Peyer's patch (tissue), 4 donors: Measurements from ENCODE around the gene CHMP4A. TPM values are rescaled to one million over a fixed set of nuclear protein-coding genes. Genes with fewer than 3 reads are reported as not detected.

Source experiments
- DNase-seq, 3 donors: peaks; one replicate each; pipeline ENCODE4 v3.0.0-alpha.2; 2017 to 2019
- H3K27ac ChIP-seq, 4 donors: fragments of 200-600 bp; sonication (generic); one replicate each; pipeline ENCODE4 v1.5.1; 2016 to 2019
- H3K27me3 ChIP-seq, 2 donors: fragments of 200-600 bp; sonication (generic); one replicate each; pipeline ENCODE4 v1.5.1; 2019
- H3K36me3 ChIP-seq, 3 donors: fragments of 200-600 bp; sonication (generic); one replicate each; pipeline ENCODE4 v1.5.1; 2016 to 2019
- H3K4me1 ChIP-seq, 4 donors: fragments of 200-600 bp; sonication (generic); one replicate each; pipeline ENCODE4 v1.5.1; 2016 to 2019
- H3K4me3 ChIP-seq, 4 donors: fragments of 200-600 bp; sonication (generic); 1 replicate in 3 of 4; 2 replicates in 1 of 4; pipeline ENCODE4 v1.5.1; 2016 to 2019; ENCODE audit warnings: mild to moderate bottlenecking in 1 of 4
- H3K9me3 ChIP-seq, 4 donors: fragments of 200-600 bp; sonication (generic); one replicate each; pipeline ENCODE4 v1.5.1; 2016 to 2019; ENCODE audit warnings: mild to moderate bottlenecking in 1 of 4
- CTCF ChIP-seq, 6 experiments: fragments of 450-650 bp in 4 of 6; fragments of 200-600 bp in 2 of 6; sonication (generic) in 1 of 6; IDR thresholded peaks; one replicate each; pipeline ENCODE4 v1.5.1; 2017 to 2019; ENCODE audit warnings: antibody characterized with exemption in 6 of 6, mild to moderate bottlenecking in 3 of 6, moderate library complexity in 1 of 6
- POLR2A ChIP-seq, 2 donors: fragments of 450-650 bp; IDR thresholded peaks; one replicate each; pipeline ENCODE4 v1.5.1; 2017; ENCODE audit warnings: antibody characterized with exemption in 2 of 2, mild to moderate bottlenecking in 2 of 2, moderate library complexity in 2 of 2
- total RNA-seq, 4 donors: library from RNA; depleted of rRNA; stranded (reverse); fragments of >200 nt; gene quantifications; one replicate each; pipeline ENCODE4 v1.1.0, GENCODE V29; 2016

The CHMP4A gene
- total RNA-seq, 4 donors from 2014 or later, result 31.4 to 190 (median 54.3) TPM

DNA sequence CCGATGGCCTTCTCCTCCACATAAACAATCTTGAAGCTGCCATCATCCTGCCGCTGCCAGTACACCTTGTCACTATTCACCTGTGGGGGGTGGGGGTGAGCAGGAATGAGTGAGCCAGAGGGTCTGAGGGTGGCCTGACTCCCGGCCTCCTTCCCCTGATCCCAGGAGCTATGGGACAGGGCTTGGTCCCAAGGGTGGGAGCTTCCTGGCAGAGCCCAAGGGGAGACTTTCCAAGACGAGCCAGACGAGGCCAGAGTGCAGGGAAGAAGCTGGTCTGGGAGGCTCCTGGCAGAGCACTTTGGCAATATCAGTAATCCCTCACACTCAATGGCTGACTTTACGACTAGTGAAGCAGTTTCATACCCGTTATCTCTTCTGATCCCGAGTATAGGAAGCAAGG is 42.1 kb upstream of the CHMP4A start:
- H3K27me3 ChIP-seq, result no peaks in the 10 kb centered on the region
- H3K4me1 ChIP-seq, result no peaks in the 10 kb centered on the region
- no peak overlapping the region for H3K27ac ChIP-seq
- H3K36me3 ChIP-seq, result peaks cover 0 to 10% (median 0%) of the 10 kb centered on the region in 3 donors
- TF ChIP-seq CTCF (IDR thresholded peaks at IDR 0.05) (no peak), POLR2A (IDR thresholded peaks at IDR 0.05) (no peak)
- no peaks in the 10 kb centered on the region for H3K9me3 ChIP-seq
- H3K4me3 ChIP-seq, result no peak overlapping the region
- no peak for DNase-seq

DNA sequence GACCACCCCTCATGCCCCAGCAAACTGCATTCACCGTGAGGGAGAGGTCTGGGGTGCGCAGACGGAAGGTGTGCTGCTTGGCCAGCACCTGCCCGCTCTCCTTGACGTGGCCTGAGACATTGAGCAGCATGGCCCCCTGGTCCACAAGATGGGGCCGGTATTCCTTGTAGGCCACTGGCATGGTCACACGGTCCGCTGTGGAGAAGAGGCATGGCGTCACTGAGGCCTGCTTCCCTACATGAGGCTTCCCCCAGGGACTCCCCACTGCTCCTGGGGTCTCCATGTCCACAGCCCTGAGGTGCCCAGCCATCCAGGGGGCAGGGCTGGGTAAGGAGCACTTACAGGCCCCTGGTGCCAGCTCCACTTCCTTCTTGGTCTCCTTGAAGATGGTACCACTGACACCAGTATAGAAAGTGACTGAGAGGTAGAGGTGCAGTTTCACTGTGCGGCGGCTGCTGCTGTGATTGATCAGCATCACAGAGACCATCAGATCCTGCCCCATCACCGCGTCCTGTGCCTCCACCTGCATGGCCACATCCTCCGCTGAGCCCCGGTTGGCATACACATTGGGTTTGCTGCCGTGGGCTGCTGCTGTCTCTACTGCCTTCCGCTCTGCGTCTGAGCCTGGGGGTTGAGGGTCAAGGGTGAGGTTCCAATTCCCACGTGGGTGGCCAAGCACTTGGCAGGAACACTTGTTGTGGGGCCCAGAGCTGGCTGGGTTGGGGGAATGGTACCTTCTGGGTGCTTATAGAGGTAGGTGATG is 41.5 kb upstream of the CHMP4A start:
- Histone ChIP-seq H3K4me1 (no peaks in the 10 kb centered on the region), H3K4me3 (no peak overlapping the region), H3K9me3 (no peaks in the 10 kb centered on the region), H3K27me3 (no peaks in the 10 kb centered on the region), H3K36me3 (peaks cover 0 to 10% (median 0%) of the 10 kb centered on the region in 3 donors), H3K27ac (no peak overlapping the region)
- DNase-seq, result peak in 1 of 3 donors; percentile 40
- TF ChIP-seq POLR2A (IDR thresholded peaks at IDR 0.05), result no peak
- no peak for TF ChIP-seq CTCF (IDR thresholded peaks at IDR 0.05)

DNA sequence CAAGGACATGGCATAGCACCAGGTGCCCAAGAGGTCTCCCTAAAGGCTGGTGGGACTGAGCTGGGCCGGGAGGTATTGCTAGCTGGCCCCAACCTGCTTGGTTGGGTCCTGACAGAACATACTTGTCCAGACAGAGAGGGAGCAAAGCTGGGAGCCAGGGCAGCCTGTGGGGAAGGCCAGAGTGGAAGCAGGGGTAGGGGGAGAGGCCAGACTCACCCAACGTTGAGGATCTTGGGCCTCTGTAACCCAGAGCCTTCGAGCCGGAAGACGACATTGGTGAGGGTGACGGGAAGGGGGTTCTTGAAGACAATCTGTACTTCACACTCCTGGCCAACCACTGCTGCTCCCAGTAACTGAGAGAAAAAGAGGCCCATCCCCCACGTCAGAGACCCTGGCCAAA is 40.6 kb upstream of the CHMP4A start:
- H3K4me1 ChIP-seq, result no peaks in the 10 kb centered on the region
- TF ChIP-seq CTCF (IDR thresholded peaks at IDR 0.05) (no peak), POLR2A (IDR thresholded peaks at IDR 0.05) (no peak)
- no peak overlapping the region for H3K27ac ChIP-seq
- DNase-seq, result no peak
- peaks cover 0 to 9% (median 0%) of the 10 kb centered on the region in 3 donors for H3K36me3 ChIP-seq
- H3K9me3 ChIP-seq, result no peaks in the 10 kb centered on the region
- H3K4me3 ChIP-seq, result no peak overlapping the region
- H3K27me3 ChIP-seq, result no peaks in the 10 kb centered on the region

DNA sequence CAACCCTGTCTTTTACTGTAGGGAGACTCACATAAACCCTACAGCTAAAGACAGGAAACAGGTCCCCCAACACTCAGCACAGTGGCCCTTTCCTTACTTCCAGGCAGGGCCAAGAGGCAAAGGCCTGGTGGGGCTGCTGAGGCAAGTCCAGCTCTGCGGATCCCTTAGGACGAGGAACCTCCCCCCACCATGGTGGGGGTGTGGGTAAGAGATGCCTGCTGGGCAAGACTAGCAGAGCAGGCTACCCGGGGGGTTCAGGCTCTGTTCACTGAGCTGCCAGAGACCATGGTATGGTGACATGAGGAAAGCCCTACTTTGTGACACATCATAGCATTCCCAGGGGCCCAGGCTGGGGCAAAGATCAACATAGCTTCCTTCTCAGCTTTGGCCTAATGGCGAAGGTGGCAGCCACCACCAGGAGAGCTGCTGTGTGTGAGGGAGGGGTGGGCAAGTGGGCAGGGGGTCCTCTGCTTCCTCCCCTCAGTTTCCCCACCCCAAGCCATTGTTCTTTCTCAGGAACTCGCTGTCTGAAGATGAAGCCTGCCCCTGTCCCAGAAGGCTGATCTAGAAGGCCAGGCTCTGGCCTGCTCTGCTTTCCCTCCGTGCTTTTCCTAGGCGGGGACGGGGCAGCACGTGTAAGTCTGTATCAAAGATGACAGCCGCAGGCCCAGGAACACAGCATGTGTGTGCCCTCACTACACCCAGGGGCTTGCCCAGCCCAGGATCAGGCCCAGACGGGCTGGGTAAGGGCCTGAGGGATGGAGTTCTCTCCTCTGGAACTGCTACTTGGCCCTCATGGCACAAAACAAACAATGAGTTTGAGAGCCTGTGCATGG is 39.2 kb upstream of the CHMP4A start:
- H3K27me3 ChIP-seq, result no peaks in the 10 kb centered on the region
- H3K9me3 ChIP-seq, result no peaks in the 10 kb centered on the region
- TF ChIP-seq CTCF (IDR thresholded peaks at IDR 0.05) (no peak), POLR2A (IDR thresholded peaks at IDR 0.05) (no peak)
- no peak overlapping the region for H3K4me3 ChIP-seq
- peak in 1 of 3 donors; percentile 25 for DNase-seq
- H3K27ac ChIP-seq, result no peak overlapping the region
- H3K36me3 ChIP-seq, result peaks cover 0 to 4% (median 0%) of the 10 kb centered on the region in 3 donors
- no peaks in the 10 kb centered on the region for H3K4me1 ChIP-seq

DNA sequence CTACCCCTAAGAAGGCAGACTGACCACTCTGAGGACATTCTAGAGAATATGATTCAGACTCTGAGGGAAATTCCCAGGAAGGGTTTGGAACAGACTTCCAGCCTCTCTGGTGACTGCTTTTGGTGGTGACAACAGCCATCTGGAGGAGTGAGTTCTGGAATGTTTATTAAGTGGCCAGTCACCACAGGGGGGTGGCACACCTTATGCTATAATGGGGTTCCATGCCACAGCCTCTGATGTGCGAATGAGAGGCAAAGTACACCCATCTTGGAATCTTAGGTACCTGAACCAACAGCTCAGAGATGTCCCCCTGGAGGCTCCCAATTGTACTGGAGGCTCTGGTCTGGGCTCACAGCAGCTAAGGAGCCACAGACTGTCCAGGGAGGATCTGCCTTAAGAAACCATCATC is 38.6 kb upstream of the CHMP4A start:
- TF ChIP-seq CTCF (IDR thresholded peaks at IDR 0.05) (no peak), POLR2A (IDR thresholded peaks at IDR 0.05) (no peak)
- no peaks in the 10 kb centered on the region for H3K4me1 ChIP-seq
- peak in 1 of 3 donors; percentile 3 for DNase-seq
- no peak overlapping the region for H3K4me3 ChIP-seq
- H3K36me3 ChIP-seq, result peaks cover 0 to 4% (median 0%) of the 10 kb centered on the region in 3 donors
- no peaks in the 10 kb centered on the region for H3K9me3 ChIP-seq
- H3K27me3 ChIP-seq, result no peaks in the 10 kb centered on the region
- no peak overlapping the region for H3K27ac ChIP-seq
